ENCODE results near the gene KCNA3. TPM values are rescaled to one million over a fixed set of nuclear protein-coding genes. Genes with fewer than 3 reads are reported as not detected.
A peak's percentile ranks its signal among the peaks of the same experiment; 100 is the strongest.

KCNA3 gene
- total and polyA plus RNA-seq, 11 donors: 0.06 to 2.3 (median 0.47) TPM; not detected in 1

- Histone ChIP-seq H3K27ac (peak overlapping the region in 1 of 12 donors; percentile 66), H3K4me3 (peak overlapping the region in 1 of 12 donors; percentile 1), H3K36me3 (no peaks in the 10 kb centered on the region), H3K4me1 (peaks cover 0 to 74% (median 12%) of the 10 kb centered on the region in 12 donors), H3K9me3 (no peaks in the 10 kb centered on the region), H3K27me3 (peaks cover 0 to 8% (median 0%) of the 10 kb centered on the region in 9 donors)
- WGBS, 4 donors: 75 to 85% (median 80%) methylated on average over 6 of the region's 6 CpGs
- TF ChIP-seq, protein P1, sequence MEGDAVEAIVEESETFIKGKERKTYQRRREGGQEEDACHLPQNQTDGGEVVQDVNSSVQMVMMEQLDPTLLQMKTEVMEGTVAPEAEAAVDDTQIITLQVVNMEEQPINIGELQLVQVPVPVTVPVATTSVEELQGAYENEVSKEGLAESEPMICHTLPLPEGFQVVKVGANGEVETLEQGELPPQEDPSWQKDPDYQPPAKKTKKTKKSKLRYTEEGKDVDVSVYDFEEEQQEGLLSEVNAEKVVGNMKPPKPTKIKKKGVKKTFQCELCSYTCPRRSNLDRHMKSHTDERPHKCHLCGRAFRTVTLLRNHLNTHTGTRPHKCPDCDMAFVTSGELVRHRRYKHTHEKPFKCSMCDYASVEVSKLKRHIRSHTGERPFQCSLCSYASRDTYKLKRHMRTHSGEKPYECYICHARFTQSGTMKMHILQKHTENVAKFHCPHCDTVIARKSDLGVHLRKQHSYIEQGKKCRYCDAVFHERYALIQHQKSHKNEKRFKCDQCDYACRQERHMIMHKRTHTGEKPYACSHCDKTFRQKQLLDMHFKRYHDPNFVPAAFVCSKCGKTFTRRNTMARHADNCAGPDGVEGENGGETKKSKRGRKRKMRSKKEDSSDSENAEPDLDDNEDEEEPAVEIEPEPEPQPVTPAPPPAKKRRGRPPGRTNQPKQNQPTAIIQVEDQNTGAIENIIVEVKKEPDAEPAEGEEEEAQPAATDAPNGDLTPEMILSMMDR (IDR thresholded peaks at IDR 0.05): no peak
- TF ChIP-seq POLR2A (IDR thresholded peaks at IDR 0.05): no peak
- ATAC-seq (no peak), DNase-seq (no peak)
- intact Hi-C loops (cut with DNase I): loop anchor here (1.0 to 5.0 kb wide), 6 partner anchors 133 to 151 kb away; no protein-coding TSS in a partner anchor
Observed at GRCh38 chr1:110631836-110632620, 42.7 kb downstream of the KCNA3 start.

- Histone ChIP-seq H3K4me3 (no peak overlapping the region), H3K9me3 (no peaks in the 10 kb centered on the region), H3K36me3 (no peaks in the 10 kb centered on the region), H3K4me1 (peaks cover 0 to 68% (median 12%) of the 10 kb centered on the region in 12 donors), H3K27ac (peak overlapping the region in 1 of 12 donors; percentile 66), H3K27me3 (peaks cover 0 to 8% (median 0%) of the 10 kb centered on the region in 9 donors)
- peak; percentile 14 to 68 (median 51) for ATAC-seq
- no peak for TF ChIP-seq POLR2A (IDR thresholded peaks at IDR 0.05)
- TF ChIP-seq, protein P1 (IDR thresholded peaks at IDR 0.05): peak; percentile 80 to 91 (median 84)
- intact Hi-C loops (cut with DNase I): loop anchor here (1.0 to 5.0 kb wide), 7 partner anchors 134 to 152 kb away; no protein-coding TSS in a partner anchor
- WGBS, 4 donors: 36 to 44% (median 37%) methylated on average over 13 of the region's 13 CpGs
- DNase-seq: peak; percentile 74 to 88 (median 77)
Observed at GRCh38 chr1:110630839-110631663, 43.7 kb downstream of the KCNA3 start.

- Histone ChIP-seq H3K4me1 (peaks cover 0 to 43% (median 0%) of the 10 kb centered on the region in 12 donors), H3K36me3 (no peaks in the 10 kb centered on the region), H3K27ac (peak overlapping the region in 1 of 12 donors; percentile 54), H3K4me3 (no peak overlapping the region), H3K27me3 (peaks cover 0 to 8% (median 0%) of the 10 kb centered on the region in 9 donors), H3K9me3 (peaks cover 0 to 1% (median 0%) of the 10 kb centered on the region in 12 donors)
- 66 to 82% (median 72%) methylated on average over 5 to 6 of the region's 6 CpGs for WGBS, 4 donors
- ATAC-seq: no peak
- DNase-seq: no peak
- intact Hi-C loops (cut with DNase I): loop anchor here in 2 of 10 donors (5.0 kb wide), 2 partner anchors 49 to 154 kb away; no protein-coding TSS in a partner anchor
- no peak for TF ChIP-seq POLR2A (IDR thresholded peaks at IDR 0.05)
- TF ChIP-seq, protein P1 (IDR thresholded peaks at IDR 0.05): no peak
Observed at GRCh38 chr1:110628323-110629105, 46.2 kb downstream of the KCNA3 start.
